ENCODE results near the gene CDH13.

Gene CDH13

GRCh38 chr16:83603723-83604570 is 977.2 kb downstream of the CDH13 start:
- Mint-ChIP-seq H3K27ac (no peak overlapping the region), H3K9me3 (no peaks in the 10 kb centered on the region), H3K36me3 (ENCODE audit: low read depth) (no peaks in the 10 kb centered on the region), H3K4me1 (ENCODE audit: low read depth) (no peaks in the 10 kb centered on the region), H3K4me3 (no peak overlapping the region), H3K27me3 (no peaks in the 10 kb centered on the region)
- no peak for DNase-seq

- Mint-ChIP-seq H3K27ac (no peak overlapping the region), H3K27me3 (no peaks in the 10 kb centered on the region), H3K36me3 (ENCODE audit: low read depth) (no peaks in the 10 kb centered on the region), H3K4me3 (no peak overlapping the region), H3K4me1 (ENCODE audit: low read depth) (no peaks in the 10 kb centered on the region), H3K9me3 (no peaks in the 10 kb centered on the region)
- DNase-seq = no peak
These were observed 979.8 kb downstream of the CDH13 start for GRCh38 chr16:83606486-83607030.

- Mint-ChIP-seq H3K9me3 (no peaks in the 10 kb centered on the region), H3K4me3 (no peak overlapping the region), H3K27ac (no peak overlapping the region), H3K36me3 (ENCODE audit: low read depth) (no peaks in the 10 kb centered on the region), H3K4me1 (ENCODE audit: low read depth) (no peaks in the 10 kb centered on the region), H3K27me3 (no peaks in the 10 kb centered on the region)
- no peak for DNase-seq
These were observed 982.4 kb downstream of the CDH13 start for GRCh38 chr16:83609178-83609577.

- Mint-ChIP-seq H3K9me3 (no peaks in the 10 kb centered on the region), H3K27me3 (no peaks in the 10 kb centered on the region), H3K4me3 (no peak overlapping the region), H3K27ac (no peak overlapping the region), H3K36me3 (ENCODE audit: low read depth) (no peaks in the 10 kb centered on the region), H3K4me1 (ENCODE audit: low read depth) (no peaks in the 10 kb centered on the region)
- DNase-seq = no peak
These were observed 988.6 kb downstream of the CDH13 start for GRCh38 chr16:83615141-83615952.

- no peaks in the 10 kb centered on the region for H3K4me1 Mint-ChIP-seq (ENCODE audit: low read depth)
- H3K9me3 Mint-ChIP-seq = no peaks in the 10 kb centered on the region
- DNase-seq = no peak
- no peaks in the 10 kb centered on the region for H3K27me3 Mint-ChIP-seq
- H3K27ac Mint-ChIP-seq = no peak overlapping the region
- no peak overlapping the region for H3K4me3 Mint-ChIP-seq
- H3K36me3 Mint-ChIP-seq (ENCODE audit: low read depth) = no peaks in the 10 kb centered on the region
These were observed 989.2 kb downstream of the CDH13 start for GRCh38 chr16:83615953-83616350.

- H3K27ac Mint-ChIP-seq = no peak overlapping the region
- H3K4me1 Mint-ChIP-seq (ENCODE audit: low read depth) = no peaks in the 10 kb centered on the region
These were observed 992.8 kb downstream of the CDH13 start for GRCh38 chr16:83619381-83620150.

GRCh38 chr16:83622010-83622409 is 995.2 kb downstream of the CDH13 start:
- Mint-ChIP-seq H3K36me3 (ENCODE audit: low read depth) (no peaks in the 10 kb centered on the region), H3K27ac (no peak overlapping the region), H3K4me1 (ENCODE audit: low read depth) (no peaks in the 10 kb centered on the region), H3K27me3 (no peaks in the 10 kb centered on the region), H3K9me3 (no peaks in the 10 kb centered on the region), H3K4me3 (no peak overlapping the region)
- DNase-seq = no peak

More at GRCh38 chr16:83619381-83620150, 992.8 kb downstream of the CDH13 start:
- H3K36me3 Mint-ChIP-seq (ENCODE audit: low read depth) = no peaks in the 10 kb centered on the region
- DNase-seq = no peak
- no peaks in the 10 kb centered on the region for H3K9me3 Mint-ChIP-seq
- no peaks in the 10 kb centered on the region for H3K27me3 Mint-ChIP-seq
- no peak overlapping the region for H3K4me3 Mint-ChIP-seq

GRCh38 chr16:83623091-83623730 is 996.4 kb downstream of the CDH13 start:
- DNase-seq = no peak
- no peak overlapping the region for H3K4me3 Mint-ChIP-seq
- no peaks in the 10 kb centered on the region for H3K9me3 Mint-ChIP-seq
- no peaks in the 10 kb centered on the region for H3K36me3 Mint-ChIP-seq (ENCODE audit: low read depth)
- no peak overlapping the region for H3K27ac Mint-ChIP-seq
- no peaks in the 10 kb centered on the region for H3K27me3 Mint-ChIP-seq
- no peaks in the 10 kb centered on the region for H3K4me1 Mint-ChIP-seq (ENCODE audit: low read depth)

- H3K36me3 Mint-ChIP-seq (ENCODE audit: low read depth) = no peaks in the 10 kb centered on the region
- H3K27me3 Mint-ChIP-seq = no peaks in the 10 kb centered on the region
- no peak for DNase-seq
- no peaks in the 10 kb centered on the region for H3K4me1 Mint-ChIP-seq (ENCODE audit: low read depth)
- H3K4me3 Mint-ChIP-seq = no peak overlapping the region
- H3K9me3 Mint-ChIP-seq = no peaks in the 10 kb centered on the region
- no peak overlapping the region for H3K27ac Mint-ChIP-seq
These were observed 997.1 kb downstream of the CDH13 start for GRCh38 chr16:83623892-83624291.

GRCh38 chr16:83624429-83625120 is 997.8 kb downstream of the CDH13 start:
- no peaks in the 10 kb centered on the region for H3K27me3 Mint-ChIP-seq
- no peaks in the 10 kb centered on the region for H3K9me3 Mint-ChIP-seq

GRCh38 chr16:83626204-83626603 is 999.4 kb downstream of the CDH13 start:
- no peaks in the 10 kb centered on the region for H3K4me1 Mint-ChIP-seq (ENCODE audit: low read depth)
- H3K27me3 Mint-ChIP-seq = no peaks in the 10 kb centered on the region
- H3K36me3 Mint-ChIP-seq (ENCODE audit: low read depth) = no peaks in the 10 kb centered on the region
- no peak overlapping the region for H3K27ac Mint-ChIP-seq
- no peak for DNase-seq
- H3K4me3 Mint-ChIP-seq = no peak overlapping the region
- no peaks in the 10 kb centered on the region for H3K9me3 Mint-ChIP-seq

More at GRCh38 chr16:83624429-83625120, 997.8 kb downstream of the CDH13 start:
- no peak overlapping the region for H3K4me3 Mint-ChIP-seq
- no peaks in the 10 kb centered on the region for H3K4me1 Mint-ChIP-seq (ENCODE audit: low read depth)
- H3K27ac Mint-ChIP-seq = no peak overlapping the region
- H3K36me3 Mint-ChIP-seq (ENCODE audit: low read depth) = no peaks in the 10 kb centered on the region
- no peak for DNase-seq

GRCh38 chr16:83626676-83627075 is 999.9 kb downstream of the CDH13 start:
- Mint-ChIP-seq H3K36me3 (ENCODE audit: low read depth) (no peaks in the 10 kb centered on the region), H3K9me3 (no peaks in the 10 kb centered on the region), H3K27me3 (no peaks in the 10 kb centered on the region), H3K27ac (no peak overlapping the region), H3K4me1 (ENCODE audit: low read depth) (no peaks in the 10 kb centered on the region), H3K4me3 (no peak overlapping the region)
- no peak for DNase-seq

GRCh38 chr16:83627996-83628395 is 1001.2 kb downstream of the CDH13 start:
- no peak overlapping the region for H3K27ac Mint-ChIP-seq
- H3K9me3 Mint-ChIP-seq = peaks cover 2% of the 10 kb centered on the region
- no peak overlapping the region for H3K4me3 Mint-ChIP-seq
- DNase-seq = no peak
- H3K36me3 Mint-ChIP-seq (ENCODE audit: low read depth) = no peaks in the 10 kb centered on the region
- no peaks in the 10 kb centered on the region for H3K27me3 Mint-ChIP-seq
- H3K4me1 Mint-ChIP-seq (ENCODE audit: low read depth) = no peaks in the 10 kb centered on the region

Measured in activated T-cell treated with anti-CD3 and anti-CD28 coated beads, Interleukin-2, amount 50 U/mL, for 24 hours (primary cell).